GM12892 (cell line): ENCODE data around the gene TCFL5.

Experiments used
- DNase-seq: peaks from one replicate; pipeline ENCODE4 v3.0.0; 2011; ENCODE audit not compliant: insufficient read length
- FAIRE-seq: peaks from 2 replicates; lab custom pipeline; 2011; peaks lifted over from hg19 to GRCh38; lab: Jason Lieb, UNC
- POLR2A ChIP-seq: IDR thresholded peaks from 2 replicates; pipeline ENCODE4 v1.6.1; 2011; ENCODE audit warnings: low read depth, low read length, control low read depth
- POLR2AphosphoS5 ChIP-seq: IDR thresholded peaks from 2 replicates; pipeline ENCODE4 v1.6.1; 2011; ENCODE audit warnings: low read depth, low read length, control low read depth
- TAF1 ChIP-seq: IDR thresholded peaks from 2 replicates; pipeline ENCODE4 v1.6.1; 2011; ENCODE audit warnings: low read depth, mild to moderate bottlenecking, control low read depth, low read length, borderline replicate concordance

The TCFL5 gene

GRCh38 chr20:62813588-62813987, 48.0 kb downstream of the TCFL5 start:
- FAIRE-seq: no peak
- TF ChIP-seq POLR2A (no peak), TAF1 (no peak), POLR2AphosphoS5 (no peak)
- DNase-seq: no peak

DNA sequence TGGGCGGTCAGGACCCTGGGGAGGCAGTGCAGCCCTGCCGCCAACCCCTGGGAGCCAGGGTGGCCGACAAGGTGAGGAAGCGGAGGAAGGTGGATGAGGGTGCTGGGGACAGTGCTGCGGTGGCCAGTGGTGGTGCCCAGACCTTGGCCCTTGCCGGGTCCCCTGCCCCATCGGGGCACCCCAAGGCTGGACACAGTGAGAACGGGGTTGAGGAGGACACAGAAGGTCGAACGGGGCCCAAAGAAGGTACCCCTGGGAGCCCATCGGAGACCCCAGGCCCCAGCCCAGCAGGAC, 48.8 kb downstream of the TCFL5 start:
- FAIRE-seq (no peak), DNase-seq (no peak)
- TF ChIP-seq TAF1: no peak
- no peak for TF ChIP-seq POLR2AphosphoS5
- no peak for TF ChIP-seq POLR2A

GRCh38 chr20:62812181-62812906, 49.3 kb downstream of the TCFL5 start:
- no peak for DNase-seq
- TF ChIP-seq POLR2AphosphoS5: no peak
- TF ChIP-seq TAF1: no peak
- TF ChIP-seq POLR2A: no peak
- FAIRE-seq: no peak

- DNase-seq (no peak), FAIRE-seq (no peak)
- TF ChIP-seq TAF1: no peak
- no peak for TF ChIP-seq POLR2AphosphoS5
- TF ChIP-seq POLR2A: no peak
Measured at GRCh38 chr20:62811720-62812119, 49.9 kb downstream of the TCFL5 start.

DNA sequence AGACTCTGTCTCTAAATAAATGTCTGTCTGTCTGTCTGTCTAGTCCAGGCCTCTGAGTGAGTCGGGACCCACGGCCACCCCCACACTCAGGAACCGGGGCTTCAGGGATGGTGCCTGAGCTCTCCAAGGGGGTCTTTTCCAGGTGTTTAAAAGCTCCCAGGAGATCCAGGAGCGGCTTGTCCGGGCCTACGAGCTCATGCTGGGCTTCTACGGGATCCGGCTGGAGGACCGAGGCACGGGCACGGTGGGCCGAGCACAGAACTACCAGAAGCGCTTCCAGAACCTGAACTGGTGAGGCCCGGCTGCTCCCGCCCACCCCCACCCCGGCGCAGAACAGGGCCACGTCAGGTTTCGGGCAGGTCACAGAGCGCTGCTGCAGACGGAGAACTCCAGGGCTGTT, 50.3 kb downstream of the TCFL5 start:
- FAIRE-seq: no peak
- TF ChIP-seq TAF1: no peak
- no peak for TF ChIP-seq POLR2AphosphoS5
- TF ChIP-seq POLR2A: no peak
- DNase-seq: no peak

DNA sequence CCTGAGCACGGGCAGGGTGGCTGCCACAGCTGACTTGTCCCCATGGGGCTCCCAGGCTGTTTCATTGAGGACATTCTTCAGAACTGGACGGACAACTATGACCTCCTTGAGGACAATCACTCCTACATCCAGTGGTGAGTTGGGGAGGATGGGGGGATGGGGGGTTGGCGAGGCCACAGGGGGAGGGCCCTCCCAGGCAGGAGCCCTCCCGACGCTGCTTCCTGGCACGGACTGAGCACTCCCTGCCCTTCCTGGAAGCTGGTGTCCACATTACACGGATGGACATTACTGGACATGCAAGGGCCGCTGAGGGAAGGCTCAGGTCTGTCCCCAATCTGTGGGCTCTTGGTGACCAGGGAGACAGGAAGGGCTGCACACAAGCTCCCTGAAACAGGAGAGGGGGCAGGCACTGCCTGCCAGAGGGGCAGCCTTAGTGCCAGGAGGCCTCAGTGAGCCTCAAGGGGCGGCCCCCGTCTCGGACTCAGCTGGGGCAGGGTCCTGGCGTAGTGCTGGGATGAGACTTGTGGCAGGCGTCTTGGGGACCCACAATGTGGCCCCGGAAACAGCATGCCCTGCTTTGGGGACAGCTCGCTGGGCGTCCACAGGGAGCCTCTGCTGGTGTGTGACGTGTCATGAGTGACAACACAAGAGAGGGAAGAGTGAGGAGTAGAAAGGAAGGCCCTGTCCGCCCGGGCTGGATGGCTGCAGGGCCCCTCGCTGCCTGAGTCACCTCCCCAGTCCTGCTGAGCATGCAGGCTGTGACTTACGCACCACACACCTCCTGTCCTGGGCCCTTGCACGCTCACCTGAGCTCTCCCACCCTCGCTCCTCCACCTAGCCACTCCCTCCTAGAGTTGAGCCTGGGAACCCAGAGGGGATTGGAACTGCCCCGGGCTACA, 51.8 kb downstream of the TCFL5 start:
- no peak for TF ChIP-seq POLR2A
- TF ChIP-seq TAF1: no peak
- 0 out of 2 replicates have a peak, but pooled peaks have one; percentile 11 for TF ChIP-seq POLR2AphosphoS5
- FAIRE-seq: no peak
- DNase-seq: no peak

DNA sequence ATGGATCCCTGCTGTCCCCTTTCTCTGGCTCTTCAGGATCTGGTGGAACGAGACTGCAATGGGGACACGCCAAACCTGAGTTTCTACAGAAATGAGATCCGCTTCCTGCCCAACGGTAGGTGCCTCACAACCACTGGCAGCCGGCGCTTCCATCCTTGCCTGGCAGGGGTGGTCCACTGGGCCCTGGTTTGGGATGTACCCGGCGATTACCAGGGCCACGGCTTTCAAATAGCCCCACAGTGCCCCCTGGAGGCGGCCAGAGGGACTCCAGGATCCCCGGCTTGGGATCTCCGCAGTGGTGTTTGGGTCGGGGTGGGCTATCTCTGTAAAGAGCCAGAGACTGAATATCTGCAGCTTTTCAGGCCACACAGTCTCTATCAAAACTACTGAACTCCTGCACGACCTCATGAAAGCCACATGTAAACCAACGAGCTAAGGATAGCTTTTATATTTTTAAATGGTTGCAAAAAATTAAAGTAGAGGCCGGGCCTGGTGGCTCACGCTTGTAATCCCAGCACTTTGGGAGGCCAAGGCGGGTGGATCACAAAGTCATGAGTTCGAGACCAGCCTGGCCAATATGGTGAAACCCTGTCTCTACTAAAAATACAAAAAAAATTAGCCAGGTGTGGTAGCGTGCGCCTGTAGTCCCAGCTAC, 53.3 kb downstream of the TCFL5 start:
- DNase-seq: peak; percentile 81
- TF ChIP-seq POLR2AphosphoS5 (no peak), TAF1 (no peak), POLR2A (no peak)
- FAIRE-seq: no peak

GRCh38 chr20:62807444-62808210, 54.0 kb downstream of the TCFL5 start:
- FAIRE-seq: no peak
- DNase-seq: no peak
- TF ChIP-seq POLR2AphosphoS5: no peak
- no peak for TF ChIP-seq TAF1
- no peak for TF ChIP-seq POLR2A

DNA sequence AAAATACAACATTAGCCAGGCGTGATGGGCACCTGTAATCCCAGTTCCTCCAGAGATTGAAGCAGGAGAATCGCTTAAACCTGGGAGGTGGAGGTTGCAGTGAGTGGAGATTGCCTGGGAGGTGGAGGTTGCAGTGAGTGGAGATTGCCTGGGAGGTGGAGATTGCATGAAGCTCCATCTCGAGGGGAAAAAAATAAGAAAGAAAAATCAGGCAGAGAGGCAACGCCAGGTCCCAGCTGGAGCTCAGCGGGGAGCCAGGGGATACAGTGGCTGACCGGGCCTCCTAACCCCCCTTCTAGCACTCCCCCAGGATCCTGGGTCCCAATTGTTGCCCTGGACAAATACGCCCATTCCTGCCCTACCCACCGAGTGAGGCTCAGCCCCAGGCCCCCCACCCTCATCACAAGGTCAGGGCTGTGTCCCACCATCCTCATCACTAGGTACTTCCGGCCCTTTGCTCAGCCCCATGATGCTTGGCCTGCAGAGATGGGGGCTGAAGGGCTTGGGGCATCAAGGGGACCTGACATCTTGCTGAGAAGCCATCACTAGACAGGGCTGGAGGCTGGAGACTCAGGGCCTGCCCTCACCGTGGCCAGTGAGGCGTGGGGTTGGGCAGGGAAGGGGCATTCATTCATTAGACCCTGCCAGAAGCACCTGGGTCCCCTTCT, 55.1 kb downstream of the TCFL5 start:
- FAIRE-seq: no peak

GRCh38 chr20:62805711-62806382, 55.8 kb downstream of the TCFL5 start:
- FAIRE-seq (no peak), DNase-seq (no peak)
- TF ChIP-seq POLR2AphosphoS5 (no peak), POLR2A (no peak)

More for the DNA sequence above, 55.1 kb downstream of the TCFL5 start:
- TF ChIP-seq POLR2AphosphoS5: no peak
- no peak for TF ChIP-seq POLR2A
- no peak for TF ChIP-seq TAF1
- no peak for DNase-seq
